A549 (cell line): ENCODE results near the gene CLIC4. TPM values are rescaled to one million over a fixed set of nuclear protein-coding genes. Genes with fewer than 3 reads are reported as not detected.
"Not testable (repeated sequence)": the region's sequence is repeated elsewhere in the genome, so short reads cannot be mapped to it uniquely, and the experiment has no call there.

Experiments used
- ATAC-seq, 2 experiments: fragments of 200-7000 bp in 1 of 2; fragments of >200 bp in 1 of 2; cut with Nextera tagmentation in 1 of 2; cut with Tn5 transposase in 1 of 2; 3 replicates each; pipeline versions ENCODE4 v1.8.0 to v1.9.1; 2018 to 2020; ENCODE audit warnings: mild to moderate bottlenecking in 1 of 2, moderate library complexity in 1 of 2
- CTCF ChIA-PET: fragments of 300-600 bp; sonication (Branson Sonifier 250); formaldehyde crosslinking; extraction: SDS; loops from one replicate; lab custom pipeline; 2021; ENCODE audit warnings: antibody characterized with exemption, inconsistent platforms; lab: Yijun Ruan, JAX
- POLR2A ChIA-PET: fragments of 350-600 bp; formaldehyde crosslinking; extraction: SDS; loops from one replicate; lab custom pipeline; 2021; ENCODE audit warnings: antibody characterized with exemption, inconsistent platforms; lab: Yijun Ruan, JAX
- DNase-seq, 2 experiments: peaks; one replicate each; pipeline versions ENCODE4 v3.0.0 to v3.0.0-alpha.2; 2011 to 2016; ENCODE audit warnings: low read depth in 1 of 2, low spot score in 1 of 2
- FAIRE-seq: peaks from 2 replicates; lab custom pipeline; 2011; peaks lifted over from hg19 to GRCh38; lab: Jason Lieb, UNC
- H3K27ac ChIP-seq, 2 experiments: fragments of >200 bp; sonication (Bioruptor Twin); formaldehyde crosslinking; 3 replicates each; pipeline ENCODE4 v1.5.1; 2016 to 2017
- H3K4me1 ChIP-seq: fragments of >200 bp; sonication (Bioruptor Twin); formaldehyde crosslinking; 3 replicates; pipeline ENCODE4 v1.6.1; 2016
- H3K4me2 ChIP-seq: fragments of >200 bp; sonication (Bioruptor Twin); formaldehyde crosslinking; 3 replicates; pipeline ENCODE4 v1.6.1; 2016
- H3K4me3 ChIP-seq: fragments of >200 bp; sonication (Bioruptor Twin); formaldehyde crosslinking; 3 replicates; pipeline ENCODE4 v1.5.1; 2016
- H3K9me3 ChIP-seq: fragments of >200 bp; sonication (Bioruptor Twin); formaldehyde crosslinking; 3 replicates; pipeline ENCODE4 v1.6.1; 2016
- CEBPB ChIP-seq, 2 experiments: fragments of >200 bp in 1 of 2; sonication (Bioruptor Twin) in 1 of 2; formaldehyde crosslinking in 1 of 2; IDR thresholded peaks; 2 replicates each; pipeline ENCODE4 v1.6.1; 2012 to 2016
- EHF ChIP-seq: fragments of 250-450 bp; sonication (Bioruptor Pico); IDR thresholded peaks from 2 replicates; pipeline ENCODE4 v1.5.0; 2020; ENCODE audit warnings: mild to moderate bottlenecking
- EP300 ChIP-seq, 2 experiments: fragments of >200 bp; sonication (Bioruptor Twin); formaldehyde crosslinking; IDR thresholded peaks; 2 replicates in 1 of 2; 3 replicates in 1 of 2; pipeline ENCODE4 v1.6.1; 2016 to 2017
- FOSL2 ChIP-seq, 2 experiments: fragments of 450-650 bp in 1 of 2; fragments of >200 bp in 1 of 2; sonication (Bioruptor Twin) in 1 of 2; formaldehyde crosslinking; IDR thresholded peaks; 2 replicates each; pipeline versions ENCODE4 v1.5.0 to v1.6.1; 2016 to 2020; ENCODE audit warnings: mild to moderate bottlenecking in 1 of 2, moderate library complexity in 1 of 2
- HDAC2 ChIP-seq: fragments of 200-600 bp; sonication (generic); IDR thresholded peaks from 2 replicates; pipeline ENCODE4 v1.6.1; 2016
- HOXB13 ChIP-seq: fragments of 250-450 bp; sonication (Bioruptor Pico); IDR thresholded peaks from 2 replicates; pipeline ENCODE4 v1.5.0; 2020; ENCODE audit warnings: low read depth, mild to moderate bottlenecking, moderate library complexity
- HOXB5 ChIP-seq: fragments of 250-450 bp; sonication (Bioruptor Pico); IDR thresholded peaks from 2 replicates; pipeline ENCODE4 v1.5.0; 2020; ENCODE audit warnings: mild to moderate bottlenecking, moderate library complexity
- MAZ ChIP-seq: fragments of 150-350 bp; IDR thresholded peaks from 2 replicates; pipeline ENCODE4 v1.6.1; 2014; ENCODE audit warnings: antibody characterized with exemption, low read depth, low read length, borderline replicate concordance
- MYC ChIP-seq: IDR thresholded peaks from 2 replicates; pipeline ENCODE4 v1.6.1; 2012; ENCODE audit warnings: mild to moderate bottlenecking, inconsistent platforms, low read length, improper control_type of control experiment, borderline replicate concordance
- NFE2L2 ChIP-seq: fragments of 150-350 bp; conservative IDR thresholded peaks from 2 replicates; pipeline ENCODE4 v1.6.1; 2014; ENCODE audit warnings: low read length
- PHF8 ChIP-seq: fragments of 200-600 bp; sonication (generic); IDR thresholded peaks from 2 replicates; pipeline ENCODE4 v1.6.1; 2016; ENCODE audit warnings: low read depth, mild to moderate bottlenecking, antibody characterized with exemption, moderate library complexity, borderline replicate concordance
- POLR2AphosphoS2 ChIP-seq: conservative IDR thresholded peaks from 2 replicates; pipeline ENCODE4 v1.6.1; 2012; ENCODE audit warnings: low read length, improper control_type of control experiment, inconsistent platforms
- RFX5 ChIP-seq: fragments of 450-650 bp; IDR thresholded peaks from 2 replicates; pipeline ENCODE4 v1.7.1; 2014; ENCODE audit warnings: antibody characterized with exemption, mild to moderate bottlenecking, moderate library complexity
- RNF2 ChIP-seq: fragments of 200-600 bp; sonication (generic); IDR thresholded peaks from 2 replicates; pipeline ENCODE4 v1.6.1; 2016; ENCODE audit warnings: low read depth, mild to moderate bottlenecking, antibody characterized with exemption, moderate library complexity, borderline replicate concordance
- TFCP2L1 ChIP-seq: fragments of 250-450 bp; sonication (Bioruptor Pico); IDR thresholded peaks from 2 replicates; pipeline ENCODE4 v1.5.0; 2021; ENCODE audit warnings: mild to moderate bottlenecking
- USF2 ChIP-seq: fragments of 450-650 bp; IDR thresholded peaks from 2 replicates; pipeline ENCODE4 v1.6.1; 2014; ENCODE audit warnings: antibody characterized with exemption
- ZC3H11A ChIP-seq: fragments of 450-650 bp; IDR thresholded peaks from 2 replicates; pipeline ENCODE4 v1.6.1; 2014; ENCODE audit warnings: antibody characterized with exemption, mild to moderate bottlenecking
- WGBS: methylation state at CpG from one replicate; pipeline ENCODE4 v1.1.6; 2017; ENCODE audit errors: missing lambda C conversion rate; 5-methylcytosine and 5-hydroxymethylcytosine counted together
- polyA plus RNA-seq, 4 experiments: library from polyadenylated mRNA; depleted of rRNA in 3 of 4; stranded (reverse); fragments of >200 nt; fragmentation: RNase III in 1 of 4; extraction: RNeasy Plus Mini Kit Qiagen cat#74134 plus additional on column Dnase treatment in 1 of 4; gene quantifications; 2 replicates in 3 of 4; 3 replicates in 1 of 4; pipeline ENCODE4 v1.2.3, GENCODE V29; 2011 to 2017
- TF ChIP-seq, protein P1 (sequence below): fragments of 250-450 bp; sonication (Bioruptor Pico); IDR thresholded peaks from 2 replicates; pipeline ENCODE4 v1.5.0; 2021; ENCODE audit warnings: mild to moderate bottlenecking, moderate library complexity, borderline replicate concordance
- TF ChIP-seq, protein P2 (sequence below): fragments of 200-600 bp; sonication (generic); IDR thresholded peaks from 2 replicates; pipeline ENCODE4 v1.6.1; 2016; ENCODE audit warnings: antibody characterized with exemption, mild to moderate bottlenecking, moderate library complexity

Gene CLIC4
- polyA plus RNA-seq, 2 of the 4 experiments (the other 2 are of a cell fraction), result 52.1 to 97.4 TPM

DNA sequence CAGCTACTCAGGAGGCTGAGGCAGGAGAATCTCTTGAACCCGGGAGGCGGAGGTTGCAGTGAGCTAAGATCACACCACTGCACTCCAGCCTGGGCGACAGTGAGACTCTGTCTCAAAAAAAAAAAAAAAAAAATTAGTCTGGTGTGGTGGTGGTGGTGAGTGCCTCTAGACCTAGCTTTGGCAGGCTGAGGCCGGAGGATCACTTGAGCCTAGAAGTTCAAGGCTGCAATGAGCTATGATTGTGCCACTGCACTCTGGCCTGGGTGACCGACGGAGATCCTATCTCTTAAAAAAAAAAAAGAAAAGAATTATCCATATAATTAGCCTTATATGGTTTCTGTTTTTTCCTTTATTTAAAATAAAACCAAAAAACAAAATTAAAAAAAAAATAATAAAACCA lies 10.1 kb downstream of the CLIC4 start:
- CTCF ChIA-PET, result interaction anchor here (0.7 to 1.7 kb wide), 5 partner anchors 9 to 363 kb away, joined by 3 to 10 read pairs (median 4); no protein-coding TSS in a partner anchor
- H3K4me1 ChIP-seq, result peaks cover 12% of the 10 kb centered on the region
- 95% methylated on average over 6 of the region's 6 CpGs for WGBS
- POLR2A ChIA-PET, result interaction anchor here (0.6 kb wide), 1 partner anchor 71 kb away, joined by 5 read pairs; no protein-coding TSS in a partner anchor
- not testable (repeated sequence) for ATAC-seq, H3K9me3 ChIP-seq, H3K4me3 ChIP-seq, H3K27ac ChIP-seq, H3K4me2 ChIP-seq, DNase-seq, FAIRE-seq

GRCh38 chr1:24756395-24756794 lies 11.1 kb downstream of the CLIC4 start:
- ChIA-PET POLR2A (no interaction called here), CTCF (interaction anchor here (0.6 to 0.8 kb wide), 2 partner anchors 11 to 37 kb away, joined by 3 to 4 read pairs; no protein-coding TSS in a partner anchor)
- ATAC-seq (no peak), DNase-seq (no peak), FAIRE-seq (no peak)
- Histone ChIP-seq H3K9me3 (no peaks in the 10 kb centered on the region), H3K27ac (no peak overlapping the region), H3K4me1 (peaks cover 12% of the 10 kb centered on the region), H3K4me2 (no peak overlapping the region), H3K4me3 (no peak overlapping the region)
- TF ChIP-seq MAZ (no peak), HOXB5 (no peak), TFCP2L1 (CRISPR knock-in tag) (no peak), NFE2L2 (no peak), HDAC2 (no peak), ZC3H11A (no peak), EP300 (IDR thresholded peaks at IDR 0.05) (no peak), RFX5 (no peak), USF2 (no peak), PHF8 (no peak), HOXB13 (no peak), EHF (CRISPR knock-in tag) (no peak), CEBPB (IDR thresholded peaks at IDR 0.05) (no peak), RNF2 (no peak), MYC (no peak), FOSL2 (IDR thresholded peaks at IDR 0.05) (no peak), FOSL2 (CRISPR knock-in tag; IDR thresholded peaks at IDR 0.05) (no peak), POLR2AphosphoS2 (no peak)
- TF ChIP-seq, protein P1, sequence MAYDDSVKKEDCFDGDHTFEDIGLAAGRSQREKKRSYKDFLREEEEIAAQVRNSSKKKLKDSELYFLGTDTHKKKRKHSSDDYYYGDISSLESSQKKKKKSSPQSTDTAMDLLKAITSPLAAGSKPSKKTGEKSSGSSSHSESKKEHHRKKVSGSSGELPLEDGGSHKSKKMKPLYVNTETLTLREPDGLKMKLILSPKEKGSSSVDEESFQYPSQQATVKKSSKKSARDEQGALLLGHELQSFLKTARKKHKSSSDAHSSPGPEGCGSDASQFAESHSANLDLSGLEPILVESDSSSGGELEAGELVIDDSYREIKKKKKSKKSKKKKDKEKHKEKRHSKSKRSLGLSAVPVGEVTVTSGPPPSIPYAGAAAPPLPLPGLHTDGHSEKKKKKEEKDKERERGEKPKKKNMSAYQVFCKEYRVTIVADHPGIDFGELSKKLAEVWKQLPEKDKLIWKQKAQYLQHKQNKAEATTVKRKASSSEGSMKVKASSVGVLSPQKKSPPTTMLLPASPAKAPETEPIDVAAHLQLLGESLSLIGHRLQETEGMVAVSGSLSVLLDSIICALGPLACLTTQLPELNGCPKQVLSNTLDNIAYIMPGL (CRISPR knock-in tag), result no peak
- TF ChIP-seq, protein P2, sequence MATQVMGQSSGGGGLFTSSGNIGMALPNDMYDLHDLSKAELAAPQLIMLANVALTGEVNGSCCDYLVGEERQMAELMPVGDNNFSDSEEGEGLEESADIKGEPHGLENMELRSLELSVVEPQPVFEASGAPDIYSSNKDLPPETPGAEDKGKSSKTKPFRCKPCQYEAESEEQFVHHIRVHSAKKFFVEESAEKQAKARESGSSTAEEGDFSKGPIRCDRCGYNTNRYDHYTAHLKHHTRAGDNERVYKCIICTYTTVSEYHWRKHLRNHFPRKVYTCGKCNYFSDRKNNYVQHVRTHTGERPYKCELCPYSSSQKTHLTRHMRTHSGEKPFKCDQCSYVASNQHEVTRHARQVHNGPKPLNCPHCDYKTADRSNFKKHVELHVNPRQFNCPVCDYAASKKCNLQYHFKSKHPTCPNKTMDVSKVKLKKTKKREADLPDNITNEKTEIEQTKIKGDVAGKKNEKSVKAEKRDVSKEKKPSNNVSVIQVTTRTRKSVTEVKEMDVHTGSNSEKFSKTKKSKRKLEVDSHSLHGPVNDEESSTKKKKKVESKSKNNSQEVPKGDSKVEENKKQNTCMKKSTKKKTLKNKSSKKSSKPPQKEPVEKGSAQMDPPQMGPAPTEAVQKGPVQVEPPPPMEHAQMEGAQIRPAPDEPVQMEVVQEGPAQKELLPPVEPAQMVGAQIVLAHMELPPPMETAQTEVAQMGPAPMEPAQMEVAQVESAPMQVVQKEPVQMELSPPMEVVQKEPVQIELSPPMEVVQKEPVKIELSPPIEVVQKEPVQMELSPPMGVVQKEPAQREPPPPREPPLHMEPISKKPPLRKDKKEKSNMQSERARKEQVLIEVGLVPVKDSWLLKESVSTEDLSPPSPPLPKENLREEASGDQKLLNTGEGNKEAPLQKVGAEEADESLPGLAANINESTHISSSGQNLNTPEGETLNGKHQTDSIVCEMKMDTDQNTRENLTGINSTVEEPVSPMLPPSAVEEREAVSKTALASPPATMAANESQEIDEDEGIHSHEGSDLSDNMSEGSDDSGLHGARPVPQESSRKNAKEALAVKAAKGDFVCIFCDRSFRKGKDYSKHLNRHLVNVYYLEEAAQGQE, result no peak
- WGBS, result 96% methylated on average over 2 of the region's 2 CpGs
